K562 (cell line): ENCODE results near the gene DNAJB13. TPM values are rescaled to one million over a fixed set of nuclear protein-coding genes. Genes with fewer than 3 reads are reported as not detected.

Source experiments
- ATAC-seq: fragments of 200-7000 bp; cut with Tn5 transposase; 3 replicates; pipeline ENCODE4 v1.9.1; 2020; ENCODE audit warnings: moderate library complexity
- BruUV-seq: library from RNA; stranded (reverse); fragments of 400-500 nt; replicated peaks from 2 replicates; lab custom pipeline; 2021; lab: Mats Ljungman, UMichigan
- CTCF ChIA-PET: fragments of 300-600 bp; formaldehyde crosslinking; extraction: SDS; loops from one replicate; lab custom pipeline; 2021; ENCODE audit warnings: low intra/inter-chr PET ratio; lab: Yijun Ruan, JAX
- POLR2A ChIA-PET: fragments of 300-600, 350-650 bp; sonication (Branson Sonifier 250); formaldehyde crosslinking; extraction: SDS; loops from one replicate; lab custom pipeline; 2021; ENCODE audit warnings: antibody characterized with exemption, inconsistent platforms; lab: Yijun Ruan, JAX
- DNase-seq, 4 experiments: peaks; one replicate each; pipeline versions ENCODE4 v3.0.0 to v3.0.0-alpha.2; 2011 to 2018; ENCODE audit warnings: low spot score in 3 of 4, mixed read lengths in 3 of 4; ENCODE audit errors: extremely low read depth in 1 of 4
- FAIRE-seq: peaks from 2 replicates; lab custom pipeline; 2011; peaks lifted over from hg19 to GRCh38; lab: Jason Lieb, UNC
- H2AFZ ChIP-seq: 2 replicates; pipeline ENCODE4 v1.6.0; 2011; ENCODE audit warnings: low read depth, low read length, control low read depth, inconsistent platforms
- H3K27ac ChIP-seq: fragments of 200-600 bp; 3 replicates; pipeline ENCODE4 v1.8.0; 2011; ENCODE audit warnings: low read depth, mild to moderate bottlenecking, control low read depth, inconsistent platforms, low read length, moderate library complexity, mixed read lengths; ENCODE audit errors: extremely low read depth
- H3K27me3 ChIP-seq, 2 experiments: fragments of 300-600 bp in 1 of 2; 2 replicates in 1 of 2; 3 replicates in 1 of 2; pipeline versions ENCODE4 v1.6.0 to v1.8.0; 2011; ENCODE audit warnings: inconsistent platforms in 2 of 2, low read length in 2 of 2, mild to moderate bottlenecking in 1 of 2, mixed read lengths in 1 of 2, moderate library complexity in 1 of 2; ENCODE audit not compliant: control insufficient read depth in 2 of 2, insufficient read depth in 2 of 2
- H3K36me3 ChIP-seq: fragments of 300-600 bp; 3 replicates; pipeline ENCODE4 v1.8.0; 2011; ENCODE audit warnings: mild to moderate bottlenecking, low read length, inconsistent platforms; ENCODE audit not compliant: control insufficient read depth, insufficient read depth
- H3K4me1 ChIP-seq, 2 experiments: fragments of 200-600 bp in 1 of 2; replicated peaks in 1 of 2; 2 replicates in 1 of 2; 3 replicates in 1 of 2; pipeline versions ENCODE4 v1.5.1 to v1.8.0; 2011; ENCODE audit warnings: inconsistent platforms in 2 of 2, low read length in 2 of 2, mild to moderate bottlenecking in 1 of 2, mixed read lengths in 1 of 2, moderate library complexity in 1 of 2; ENCODE audit not compliant: control insufficient read depth in 2 of 2, insufficient read depth in 2 of 2
- H3K4me2 ChIP-seq: 2 replicates; pipeline ENCODE4 v1.6.1; 2011; ENCODE audit warnings: low read length, control low read depth, inconsistent platforms, mixed read lengths; ENCODE audit not compliant: insufficient read depth
- H3K4me3 ChIP-seq: fragments of 200-600 bp; sonication (generic), shearing (Covaris generic); 2 replicates; pipeline ENCODE4 v1.5.1; 2016; ENCODE audit warnings: control low read depth, inconsistent platforms
- H3K79me2 ChIP-seq: fragments of 200-600 bp; 3 replicates; pipeline ENCODE4 v1.8.0; 2011; ENCODE audit warnings: low read length, inconsistent platforms; ENCODE audit not compliant: control insufficient read depth, insufficient read depth
- H3K9ac ChIP-seq, 2 experiments: 2 replicates each; pipeline versions ENCODE4 v1.6.0 to v1.6.1; 2011; ENCODE audit warnings: low read depth in 2 of 2, low read length in 2 of 2, control low read depth in 1 of 2, inconsistent platforms in 1 of 2, mild to moderate bottlenecking in 1 of 2, mixed read lengths in 1 of 2; ENCODE audit not compliant: insufficient read depth in 1 of 2
- H3K9me1 ChIP-seq: one replicate; pipeline ENCODE4 v1.6.0; 2011; ENCODE audit warnings: inconsistent platforms, mild to moderate bottlenecking, low read length, moderate library complexity; ENCODE audit not compliant: control insufficient read depth, insufficient read depth
- H3K9me3 ChIP-seq: replicated peaks from 2 replicates; pipeline ENCODE4 v1.5.1; 2011; ENCODE audit warnings: low read depth, low read length, inconsistent platforms; ENCODE audit not compliant: control insufficient read depth, insufficient read depth
- H4K20me1 ChIP-seq: replicated peaks from 2 replicates; pipeline ENCODE4 v1.6.1; 2011; ENCODE audit warnings: low read length, inconsistent platforms, mixed read lengths; ENCODE audit not compliant: control insufficient read depth, insufficient read depth
- ARNT ChIP-seq, 2 experiments: fragments of 450-650 bp; IDR thresholded peaks; 2 replicates each; pipeline ENCODE4 v1.6.1; 2016; ENCODE audit warnings: mild to moderate bottlenecking in 1 of 2
- EHMT2 ChIP-seq: fragments of 450-650 bp; IDR thresholded peaks from 2 replicates; pipeline ENCODE4 v1.6.1; 2018; ENCODE audit warnings: antibody characterized with exemption
- ELF4 ChIP-seq: fragments of 450-650 bp; formaldehyde crosslinking; IDR thresholded peaks from 2 replicates; pipeline ENCODE4 v1.4.0; 2022; ENCODE audit warnings: missing genetic modification characterization
- ETV5 ChIP-seq: sonication (generic); formaldehyde crosslinking; IDR thresholded peaks from 2 replicates; pipeline ENCODE4 v1.4.0; 2020; ENCODE audit warnings: low read depth, mild to moderate bottlenecking, missing genetic modification reagents
- FOXP4 ChIP-seq: sonication (generic); formaldehyde crosslinking; IDR thresholded peaks from 2 replicates; pipeline ENCODE4 v1.8.0; 2022; ENCODE audit warnings: mild to moderate bottlenecking, missing genetic modification reagents, borderline replicate concordance
- HNRNPUL1 ChIP-seq: fragments of 200-400 bp; formaldehyde crosslinking; IDR thresholded peaks from 2 replicates; pipeline ENCODE4 v1.6.1; 2017; ENCODE audit warnings: low read length
- NR2F6 ChIP-seq: fragments of 450-650 bp; formaldehyde crosslinking; IDR thresholded peaks from 2 replicates; pipeline ENCODE4 v1.4.0; 2020; ENCODE audit warnings: mild to moderate bottlenecking
- RAD51 ChIP-seq: fragments of 450-650 bp; IDR thresholded peaks from 2 replicates; pipeline ENCODE4 v1.7.1; 2016; ENCODE audit warnings: low read depth, mild to moderate bottlenecking, borderline replicate concordance
- TAF1 ChIP-seq: IDR thresholded peaks from 2 replicates; pipeline ENCODE4 v1.6.1; 2011; ENCODE audit warnings: mild to moderate bottlenecking, low read length, moderate library complexity; ENCODE audit not compliant: insufficient read depth, control insufficient read depth, severe bottlenecking; ENCODE audit errors: extremely low read depth
- TCF3 ChIP-seq: sonication (generic); formaldehyde crosslinking; IDR thresholded peaks from 2 replicates; pipeline ENCODE4 v1.4.0; 2020; ENCODE audit warnings: mild to moderate bottlenecking, missing genetic modification reagents
- THRAP3 ChIP-seq: fragments of 450-650 bp; IDR thresholded peaks from 2 replicates; pipeline ENCODE4 v1.6.1; 2016; ENCODE audit warnings: mild to moderate bottlenecking, inconsistent platforms, borderline replicate concordance
- ZBTB1 ChIP-seq: sonication (generic); formaldehyde crosslinking; IDR thresholded peaks from 2 replicates; pipeline ENCODE4 v1.8.1; 2023; ENCODE audit warnings: missing genetic modification reagents, low read depth, mild to moderate bottlenecking, borderline replicate concordance
- ZC3H11A ChIP-seq: IDR thresholded peaks from 2 replicates; pipeline ENCODE4 v1.6.1; 2012; ENCODE audit warnings: low read depth, low read length, improper control_type of control experiment
- ZNF217 ChIP-seq: sonication (generic); formaldehyde crosslinking; IDR thresholded peaks from 2 replicates; pipeline ENCODE4 v1.8.0; 2022; ENCODE audit warnings: mild to moderate bottlenecking, missing genetic modification reagents
- ZNF232 ChIP-seq: sonication (generic); formaldehyde crosslinking; IDR thresholded peaks from 2 replicates; pipeline ENCODE4 v1.8.0; 2022; ENCODE audit warnings: mild to moderate bottlenecking, missing genetic modification reagents
- ZNF384 ChIP-seq: IDR thresholded peaks from 2 replicates; pipeline ENCODE4 v1.6.1; 2012; ENCODE audit warnings: low read depth, low read length, improper control_type of control experiment
- ZNF583 ChIP-seq: fragments of 250-450 bp; sonication (Bioruptor Pico); IDR thresholded peaks from 2 replicates; pipeline ENCODE4 v1.4.0; 2020
- WGBS: fragments of 100-300 bp; shearing (Covaris generic); methylation state at CpG from one replicate; pipeline ENCODE4 v1.1.6; 2016; ENCODE audit warnings: low coverage, mixed read lengths; ENCODE audit not compliant: insufficient coverage; ENCODE audit errors: missing lambda C conversion rate; 5-methylcytosine and 5-hydroxymethylcytosine counted together
- in situ Hi-C: fragments of 300-500 bp; cut with MboI; formaldehyde crosslinking; loops from 4 replicates; pipeline ENCODE4 v1.15.0; 2018; ENCODE audit warnings: inconsistent platforms, mixed read lengths
- intact Hi-C: fragments of 100-400 bp; cut with micrococcal nuclease; formaldehyde crosslinking; loops from 2 replicates; pipeline ENCODE4 v1.14.2; 2022
- polyA plus RNA-seq, 8 experiments: library from polyadenylated mRNA; depleted of rRNA in 4 of 8; stranded (reverse) in 5 of 8; unstranded in 3 of 8; fragments of >200 nt; fragmentation: Nextera tagmentation in 2 of 8; fragmentation: Illumina TruSeq in 1 of 8; extraction: Ambion mirVana in 2 of 8; extraction: Trizol in 1 of 8; gene quantifications; 2 replicates each; pipeline versions ENCODE4 v1.2.1 to v1.2.3, GENCODE V29; 2011 to 2014; ENCODE audit warnings: inconsistent platforms in 1 of 8, missing spikeins in 1 of 8
- total RNA-seq, 7 experiments: library from RNA; depleted of rRNA in 6 of 7; stranded (reverse); fragments of >200 nt in 6 of 7; fragmentation: Illumina TruSeq in 2 of 7; extraction: Trizol in 2 of 7; gene quantifications; 2 replicates each; pipeline versions ENCODE4 v1.2.1 to v1.2.3, GENCODE V29; 2011 to 2021; ENCODE audit warnings: low replicate concordance in 1 of 7
- TF ChIP-seq, protein P1 (sequence below): IDR thresholded peaks from 3 replicates; pipeline ENCODE4 v1.6.1; 2011; ENCODE audit warnings: borderline replicate concordance, mild to moderate bottlenecking, moderate library complexity; ENCODE audit not compliant: insufficient read length; ENCODE audit errors: extremely low read depth
- TF ChIP-seq, protein P2 (sequence below): sonication (generic); formaldehyde crosslinking; IDR thresholded peaks from 2 replicates; pipeline ENCODE4 v1.8.0; 2023; ENCODE audit warnings: mild to moderate bottlenecking, missing genetic modification reagents

DNAJB13 gene
- total and polyA plus RNA-seq, 9 of the 15 experiments (the other 6 are each of a cell fraction or from before 2014, with no cell fraction given) = 0.14 TPM; not detected in 8

GRCh38 chr11:74017631-74018030, 66.8 kb downstream of the DNAJB13 start:
- in situ Hi-C loops = no loop called here
- TF ChIP-seq ZNF583 (CRISPR knock-in tag) (no peak), ZBTB1 (CRISPR knock-in tag) (no peak), HNRNPUL1 (no peak), TCF3 (CRISPR knock-in tag) (no peak), TAF1 (no peak), EHMT2 (no peak), ZNF384 (no peak), RAD51 (no peak), ETV5 (CRISPR knock-in tag) (no peak), FOXP4 (CRISPR knock-in tag) (no peak), ELF4 (CRISPR knock-in tag) (no peak), THRAP3 (no peak), ZNF232 (CRISPR knock-in tag) (no peak), NR2F6 (CRISPR knock-in tag) (no peak), ARNT (IDR thresholded peaks at IDR 0.05) (no peak), ZNF217 (no peak), ZC3H11A (no peak)
- TF ChIP-seq, protein P1, sequence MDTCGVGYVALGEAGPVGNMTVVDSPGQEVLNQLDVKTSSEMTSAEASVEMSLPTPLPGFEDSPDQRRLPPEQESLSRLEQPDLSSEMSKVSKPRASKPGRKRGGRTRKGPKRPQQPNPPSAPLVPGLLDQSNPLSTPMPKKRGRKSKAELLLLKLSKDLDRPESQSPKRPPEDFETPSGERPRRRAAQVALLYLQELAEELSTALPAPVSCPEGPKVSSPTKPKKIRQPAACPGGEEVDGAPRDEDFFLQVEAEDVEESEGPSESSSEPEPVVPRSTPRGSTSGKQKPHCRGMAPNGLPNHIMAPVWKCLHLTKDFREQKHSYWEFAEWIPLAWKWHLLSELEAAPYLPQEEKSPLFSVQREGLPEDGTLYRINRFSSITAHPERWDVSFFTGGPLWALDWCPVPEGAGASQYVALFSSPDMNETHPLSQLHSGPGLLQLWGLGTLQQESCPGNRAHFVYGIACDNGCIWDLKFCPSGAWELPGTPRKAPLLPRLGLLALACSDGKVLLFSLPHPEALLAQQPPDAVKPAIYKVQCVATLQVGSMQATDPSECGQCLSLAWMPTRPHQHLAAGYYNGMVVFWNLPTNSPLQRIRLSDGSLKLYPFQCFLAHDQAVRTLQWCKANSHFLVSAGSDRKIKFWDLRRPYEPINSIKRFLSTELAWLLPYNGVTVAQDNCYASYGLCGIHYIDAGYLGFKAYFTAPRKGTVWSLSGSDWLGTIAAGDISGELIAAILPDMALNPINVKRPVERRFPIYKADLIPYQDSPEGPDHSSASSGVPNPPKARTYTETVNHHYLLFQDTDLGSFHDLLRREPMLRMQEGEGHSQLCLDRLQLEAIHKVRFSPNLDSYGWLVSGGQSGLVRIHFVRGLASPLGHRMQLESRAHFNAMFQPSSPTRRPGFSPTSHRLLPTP = no peak
- TF ChIP-seq, protein P2, sequence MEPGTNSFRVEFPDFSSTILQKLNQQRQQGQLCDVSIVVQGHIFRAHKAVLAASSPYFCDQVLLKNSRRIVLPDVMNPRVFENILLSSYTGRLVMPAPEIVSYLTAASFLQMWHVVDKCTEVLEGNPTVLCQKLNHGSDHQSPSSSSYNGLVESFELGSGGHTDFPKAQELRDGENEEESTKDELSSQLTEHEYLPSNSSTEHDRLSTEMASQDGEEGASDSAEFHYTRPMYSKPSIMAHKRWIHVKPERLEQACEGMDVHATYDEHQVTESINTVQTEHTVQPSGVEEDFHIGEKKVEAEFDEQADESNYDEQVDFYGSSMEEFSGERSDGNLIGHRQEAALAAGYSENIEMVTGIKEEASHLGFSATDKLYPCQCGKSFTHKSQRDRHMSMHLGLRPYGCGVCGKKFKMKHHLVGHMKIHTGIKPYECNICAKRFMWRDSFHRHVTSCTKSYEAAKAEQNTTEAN (CRISPR knock-in tag) = no peak

More at GRCh38 chr11:74017631-74018030, 66.8 kb downstream of the DNAJB13 start:
- no TSS peak for BruUV-seq
- 79% methylated on average over 3 of the region's 3 CpGs for WGBS
- no peaks in the 10 kb centered on the region for H3K9me3 ChIP-seq
- H3K79me2 ChIP-seq = no peaks in the 10 kb centered on the region
- POLR2A ChIA-PET = interaction anchor here (0.6 to 1.2 kb wide), 2 partner anchors 10 to 55 kb away, joined by 3 read pairs; no protein-coding TSS in a partner anchor
- H4K20me1 ChIP-seq = peaks cover 6% of the 10 kb centered on the region
- no peak overlapping the region for H2AFZ ChIP-seq
- CTCF ChIA-PET = no interaction called here
- no peaks in the 10 kb centered on the region for H3K27me3 ChIP-seq
- no peak overlapping the region for H3K4me3 ChIP-seq
- peaks cover 29% of the 10 kb centered on the region in 2 experiments; a peak in 4 of 5 replicates for H3K4me1 ChIP-seq
- intact Hi-C loops = no loop called here
- ATAC-seq = no peak
- H3K9ac ChIP-seq = no peak overlapping the region
- no peak overlapping the region for H3K27ac ChIP-seq
- FAIRE-seq = no peak
- no peak for DNase-seq
- no peaks in the 10 kb centered on the region for H3K9me1 ChIP-seq
- H3K4me2 ChIP-seq = no peak overlapping the region
- no peaks in the 10 kb centered on the region; the same call in 2 of the 3 replicates for H3K36me3 ChIP-seq
